ENCODE results near the gene OR51M1. TPM values are rescaled to one million over a fixed set of nuclear protein-coding genes. Genes with fewer than 3 reads are reported as not detected.
A peak's percentile ranks its signal among the peaks of the same experiment; 100 is the strongest.

OR51M1 gene
- total and polyA plus RNA-seq, 9 of the 15 experiments (the other 6 are each of a cell fraction or from before 2014, with no cell fraction given): 0.01 to 0.18 (median 0.04) TPM; not detected in 6

GRCh38 chr11:5366365-5366764 lies 17.2 kb upstream of the OR51M1 start (continued):
- peak; percentile 71 for TF ChIP-seq ZNF512 (tag; IDR thresholded peaks at IDR 0.05)

GRCh38 chr11:5366856-5367255 lies 16.8 kb upstream of the OR51M1 start:
- no peak overlapping the region for H3K9ac ChIP-seq (ENCODE audit: insufficient read depth in 1 of 2, low read depth in 2 of 2, low read length in 2 of 2)
- WGBS (ENCODE audit: insufficient coverage, low coverage, missing lambda C conversion rate): 58% methylated on average over 1 of the region's 1 CpG
- H4K20me1 ChIP-seq (replicated peaks; ENCODE audit: control insufficient read depth, insufficient read depth, low read length): no peaks in the 10 kb centered on the region
- H3K9me1 ChIP-seq (ENCODE audit: control insufficient read depth, insufficient read depth, low read length): no peaks in the 10 kb centered on the region
- no peak for DNase-seq (ENCODE audit: extremely low read depth in 1 of 4, low spot score in 3 of 4)
- no peak overlapping the region for H2AFZ ChIP-seq (ENCODE audit: low read depth, low read length)
- no peak overlapping the region for H3K27ac ChIP-seq (ENCODE audit: extremely low read depth, low read depth, low read length)
- no peak for FAIRE-seq
- peaks cover 5 to 40% of the 10 kb centered on the region in 2 experiments; a peak in 3 of 5 replicates for H3K4me1 ChIP-seq (replicated peaks in 1 of 2; ENCODE audit: control insufficient read depth in 2 of 2, insufficient read depth in 2 of 2, low read length in 2 of 2)
- no peaks in the 10 kb centered on the region for H3K9me3 ChIP-seq (replicated peaks; ENCODE audit: control insufficient read depth, insufficient read depth, low read depth, low read length)
- ChIA-PET POLR2A (no interaction called here), CTCF (ENCODE audit: low intra/inter-chr PET ratio) (no interaction called here)
- H3K27me3 ChIP-seq (ENCODE audit: control insufficient read depth in 2 of 2, insufficient read depth in 2 of 2, low read length in 2 of 2): no peaks in the 10 kb centered on the region
- in situ Hi-C loops (cut with MboI) (no loop called here), intact Hi-C loops (cut with micrococcal nuclease) (loop anchor here (5.0 kb wide), 1 partner anchor 245 kb away; no protein-coding TSS in a partner anchor)
- no peak overlapping the region for H3K4me2 ChIP-seq (ENCODE audit: insufficient read depth, low read length)
- no peak for ATAC-seq
- H3K36me3 ChIP-seq (ENCODE audit: control insufficient read depth, insufficient read depth, low read length): peaks cover 69% of the 10 kb centered on the region
- no peak for TF ChIP-seq PTBP1 (IDR thresholded peaks at IDR 0.05; ENCODE audit: low read depth, low read length)
- no peak for TF ChIP-seq SRF (CRISPR knock-in tag; IDR thresholded peaks at IDR 0.05)
- TF ChIP-seq BRCA1 (IDR thresholded peaks at IDR 0.05): no peak
- no peak for TF ChIP-seq BRCA1 (CRISPR knock-in tag; IDR thresholded peaks at IDR 0.05)
- no peak for TF ChIP-seq EGR1 (conservative IDR thresholded peaks at IDR 0.05)
- TF ChIP-seq HSF4 (CRISPR knock-in tag; IDR thresholded peaks at IDR 0.05; ENCODE audit: borderline replicate concordance): no peak
- no peak for TF ChIP-seq ZNF217 (CRISPR knock-in tag; IDR thresholded peaks at IDR 0.05)
- TF ChIP-seq FOXM1 (IDR thresholded peaks at IDR 0.05; ENCODE audit: low read depth): no peak
- TF ChIP-seq FOXM1 (CRISPR knock-in tag; IDR thresholded peaks at IDR 0.05; ENCODE audit: low read depth): no peak
- no peak for TF ChIP-seq DNMT1 (IDR thresholded peaks at IDR 0.05)
- no peak for TF ChIP-seq ZNF696 (CRISPR knock-in tag; conservative IDR thresholded peaks at IDR 0.05)
- no peak for TF ChIP-seq ILF3 (IDR thresholded peaks at IDR 0.05; ENCODE audit: borderline replicate concordance)
- no peak for TF ChIP-seq SRSF1 (IDR thresholded peaks at IDR 0.05; ENCODE audit: low read depth, low read length)
- TF ChIP-seq, protein P1, sequence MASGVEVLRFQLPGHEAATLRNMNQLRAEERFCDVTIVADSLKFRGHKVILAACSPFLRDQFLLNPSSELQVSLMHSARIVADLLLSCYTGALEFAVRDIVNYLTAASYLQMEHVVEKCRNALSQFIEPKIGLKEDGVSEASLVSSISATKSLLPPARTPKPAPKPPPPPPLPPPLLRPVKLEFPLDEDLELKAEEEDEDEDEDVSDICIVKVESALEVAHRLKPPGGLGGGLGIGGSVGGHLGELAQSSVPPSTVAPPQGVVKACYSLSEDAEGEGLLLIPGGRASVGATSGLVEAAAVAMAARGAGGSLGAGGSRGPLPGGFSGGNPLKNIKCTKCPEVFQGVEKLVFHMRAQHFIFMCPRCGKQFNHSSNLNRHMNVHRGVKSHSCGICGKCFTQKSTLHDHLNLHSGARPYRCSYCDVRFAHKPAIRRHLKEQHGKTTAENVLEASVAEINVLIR (CRISPR knock-in tag; IDR thresholded peaks at IDR 0.05): no peak
- no peak for TF ChIP-seq ZNF354B (CRISPR knock-in tag; IDR thresholded peaks at IDR 0.05)
- no peak for TF ChIP-seq HDAC6 (IDR thresholded peaks at IDR 0.05; ENCODE audit: low read depth, low read length)
- TF ChIP-seq SRSF7 (optimal IDR thresholded peaks at IDR 0.05; ENCODE audit: low read depth, low read length): no peak
- no peak for TF ChIP-seq SAFB (IDR thresholded peaks at IDR 0.05; ENCODE audit: borderline replicate concordance, low read depth, low read length)
- no peak for TF ChIP-seq ZNF175 (CRISPR knock-in tag; IDR thresholded peaks at IDR 0.05; ENCODE audit: low read depth)
- H3K4me3 ChIP-seq: no peak overlapping the region
- no TSS peak for BruUV-seq (replicated peaks)
- H3K79me2 ChIP-seq (ENCODE audit: control insufficient read depth, insufficient read depth, low read length): peaks cover 92% of the 10 kb centered on the region

Data from K562 (cell line).